GM13976 (cell line): ENCODE results near the gene ARV1.
A peak's percentile ranks its signal among the peaks of the same experiment; 100 is the strongest.

Source experiments
- DNase-seq: peaks from one replicate; pipeline ENCODE4 v3.0.0; 2012; ENCODE audit warnings: low spot score
- in situ Hi-C: fragments of 300-500 bp; cut with MboI; formaldehyde crosslinking; loops from one replicate; pipeline ENCODE4 v1.12.0; 2022; ENCODE audit warnings: low sequenced_read_pairs, mixed read lengths, inconsistent platforms; ENCODE audit not compliant: unreplicated experiment
- TF ChIP-seq, protein P1 (sequence below): IDR thresholded peaks from 2 replicates; pipeline ENCODE4 v1.5.1; 2012; ENCODE audit warnings: borderline replicate concordance, mild to moderate bottlenecking; ENCODE audit not compliant: insufficient read depth; ENCODE audit errors: extremely low read depth, missing control alignments, control extremely low read depth

The ARV1 gene

DNA sequence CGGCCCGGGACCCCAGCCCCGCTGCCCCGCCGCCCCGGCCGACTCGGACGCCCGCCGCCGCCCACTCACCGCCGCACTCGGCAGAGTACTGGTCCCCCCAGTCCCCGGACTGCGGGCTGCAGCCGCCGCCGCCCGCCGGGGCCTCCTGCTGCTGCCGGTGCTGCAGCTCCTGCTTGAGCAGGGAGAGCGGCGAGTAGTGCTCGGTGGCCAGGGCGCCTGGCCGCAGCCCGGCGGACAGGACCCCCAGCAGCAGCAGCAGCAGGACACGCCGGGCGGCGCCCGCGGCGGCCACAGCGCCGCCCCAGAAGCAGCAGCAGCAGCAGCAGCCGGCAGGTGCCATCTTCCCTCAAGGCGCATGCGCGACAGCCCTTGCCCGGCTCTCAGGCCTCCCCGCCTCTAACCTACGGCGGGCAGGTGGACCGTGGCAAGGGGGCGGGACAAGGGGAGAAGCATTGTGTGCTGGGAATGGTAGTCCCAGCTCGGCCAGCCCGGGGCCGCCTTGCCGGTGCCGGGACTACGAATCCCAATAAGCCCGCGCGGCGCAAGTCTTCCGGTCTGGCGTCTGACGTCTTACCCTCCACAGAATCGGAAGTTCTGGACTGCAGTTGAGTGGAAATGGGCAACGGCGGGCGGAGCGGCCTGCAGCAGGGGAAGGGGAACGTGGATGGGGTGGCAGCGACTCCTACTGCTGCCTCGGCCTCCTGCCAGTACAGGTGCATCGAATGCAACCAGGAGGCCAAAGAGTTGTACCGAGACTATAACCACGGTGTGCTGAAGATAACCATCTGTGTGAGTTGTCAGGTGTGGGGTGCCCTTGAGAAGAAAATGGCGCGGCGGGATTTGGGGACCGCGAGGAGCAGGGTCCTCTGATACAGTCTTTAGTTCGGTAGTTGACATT lies at the start of gene ARV1, which contains the start of gene TTC13:
Gene ARV1 (plus strand): TSS at position 604 of the 898 bp plus-strand sequence. CDS start 12 bp downstream, at position 616.
Gene TTC13 (minus strand): TSS at position 371 of the 898 bp plus-strand sequence. CDS start 31 bp downstream, at position 340.
- TF ChIP-seq, protein P1, sequence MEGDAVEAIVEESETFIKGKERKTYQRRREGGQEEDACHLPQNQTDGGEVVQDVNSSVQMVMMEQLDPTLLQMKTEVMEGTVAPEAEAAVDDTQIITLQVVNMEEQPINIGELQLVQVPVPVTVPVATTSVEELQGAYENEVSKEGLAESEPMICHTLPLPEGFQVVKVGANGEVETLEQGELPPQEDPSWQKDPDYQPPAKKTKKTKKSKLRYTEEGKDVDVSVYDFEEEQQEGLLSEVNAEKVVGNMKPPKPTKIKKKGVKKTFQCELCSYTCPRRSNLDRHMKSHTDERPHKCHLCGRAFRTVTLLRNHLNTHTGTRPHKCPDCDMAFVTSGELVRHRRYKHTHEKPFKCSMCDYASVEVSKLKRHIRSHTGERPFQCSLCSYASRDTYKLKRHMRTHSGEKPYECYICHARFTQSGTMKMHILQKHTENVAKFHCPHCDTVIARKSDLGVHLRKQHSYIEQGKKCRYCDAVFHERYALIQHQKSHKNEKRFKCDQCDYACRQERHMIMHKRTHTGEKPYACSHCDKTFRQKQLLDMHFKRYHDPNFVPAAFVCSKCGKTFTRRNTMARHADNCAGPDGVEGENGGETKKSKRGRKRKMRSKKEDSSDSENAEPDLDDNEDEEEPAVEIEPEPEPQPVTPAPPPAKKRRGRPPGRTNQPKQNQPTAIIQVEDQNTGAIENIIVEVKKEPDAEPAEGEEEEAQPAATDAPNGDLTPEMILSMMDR, result peak; percentile 61
- in situ Hi-C loops, result no loop called here
- peak; percentile 98 for DNase-seq

DNA sequence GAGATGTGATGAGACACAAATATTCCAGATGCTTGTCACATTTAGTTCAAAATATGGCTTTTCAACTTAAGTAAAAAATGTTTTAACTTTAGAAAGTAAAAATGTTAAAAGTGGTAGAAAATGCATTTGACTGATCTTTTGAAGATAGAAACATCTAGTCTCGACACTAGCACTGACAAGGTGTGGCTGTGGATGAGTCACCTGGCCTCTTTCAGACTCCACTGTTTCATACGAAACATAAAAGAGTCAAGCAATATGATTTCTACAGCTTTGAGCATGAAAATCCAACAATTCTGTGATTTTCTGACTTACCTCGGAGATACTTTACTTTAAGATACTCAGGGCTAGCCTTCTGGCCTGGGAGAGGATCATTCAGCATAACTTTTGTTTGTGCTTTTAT lies 47.9 kb upstream of the ARV1 start:
- no peak for DNase-seq
- in situ Hi-C loops, result no loop called here
- TF ChIP-seq, protein P1, result no peak

DNA sequence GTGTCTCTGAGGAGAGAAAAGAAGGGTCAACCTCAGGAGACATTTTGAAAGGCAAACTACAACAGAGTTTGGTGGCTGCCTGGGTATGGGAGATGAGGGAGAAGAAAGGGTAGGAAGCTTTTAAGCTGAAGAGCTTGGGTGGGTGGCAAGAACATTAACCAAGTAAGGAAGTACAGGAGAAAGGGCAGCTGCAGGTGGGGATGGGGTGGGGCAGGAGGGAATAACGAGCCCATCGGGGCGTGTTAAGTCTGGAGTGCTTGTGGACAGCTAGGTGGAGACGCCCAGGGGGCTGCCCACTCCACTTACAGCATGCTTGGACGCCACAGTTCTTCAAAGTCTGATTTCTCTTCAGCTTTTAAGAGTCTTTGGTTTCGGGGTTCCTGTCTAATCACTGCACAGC lies 43.0 kb upstream of the ARV1 start:
- no peak for DNase-seq
- in situ Hi-C loops, result no loop called here
- TF ChIP-seq, protein P1, result no peak

DNA sequence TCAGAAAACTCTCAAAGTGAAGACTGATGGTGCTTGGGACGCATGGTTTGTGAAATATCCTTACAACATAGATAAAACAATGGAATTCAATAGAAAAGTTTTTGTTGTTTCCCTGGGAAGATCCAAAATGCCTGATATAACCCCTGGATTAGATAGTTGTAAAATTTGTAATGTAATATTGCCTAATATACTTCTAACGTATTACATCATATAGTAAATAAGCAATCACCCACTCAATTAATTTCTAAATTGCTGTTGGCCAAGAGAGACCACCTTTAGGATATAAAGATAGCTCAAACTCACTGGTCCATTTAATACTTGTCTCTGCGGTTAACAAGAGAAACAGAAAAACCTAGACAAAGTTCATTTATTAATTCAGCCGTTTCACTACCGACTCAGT lies 42.4 kb upstream of the ARV1 start:
- no peak for DNase-seq
- in situ Hi-C loops, result no loop called here
- TF ChIP-seq, protein P1, result no peak

DNA sequence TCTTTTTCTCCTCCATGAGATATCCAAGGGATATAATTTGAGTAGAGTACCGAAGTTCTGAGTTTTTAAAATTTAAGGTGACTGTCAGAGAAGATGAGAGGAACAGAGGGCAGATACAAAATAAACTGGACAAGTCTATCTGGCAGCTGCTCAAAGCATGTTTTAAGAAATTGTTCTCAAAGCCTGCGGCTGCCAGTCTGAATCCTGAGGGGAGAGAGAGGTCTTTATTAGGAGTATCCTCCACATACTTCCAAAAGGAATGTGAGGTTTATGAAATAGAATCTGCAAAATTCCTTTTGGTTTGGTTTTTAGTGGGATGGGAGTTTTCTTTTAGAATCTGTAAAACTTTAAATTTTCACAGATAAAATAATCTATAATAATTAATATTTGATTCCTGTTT lies 41.5 kb upstream of the ARV1 start:
- no peak for DNase-seq
- TF ChIP-seq, protein P1, result no peak
- in situ Hi-C loops, result no loop called here

DNA sequence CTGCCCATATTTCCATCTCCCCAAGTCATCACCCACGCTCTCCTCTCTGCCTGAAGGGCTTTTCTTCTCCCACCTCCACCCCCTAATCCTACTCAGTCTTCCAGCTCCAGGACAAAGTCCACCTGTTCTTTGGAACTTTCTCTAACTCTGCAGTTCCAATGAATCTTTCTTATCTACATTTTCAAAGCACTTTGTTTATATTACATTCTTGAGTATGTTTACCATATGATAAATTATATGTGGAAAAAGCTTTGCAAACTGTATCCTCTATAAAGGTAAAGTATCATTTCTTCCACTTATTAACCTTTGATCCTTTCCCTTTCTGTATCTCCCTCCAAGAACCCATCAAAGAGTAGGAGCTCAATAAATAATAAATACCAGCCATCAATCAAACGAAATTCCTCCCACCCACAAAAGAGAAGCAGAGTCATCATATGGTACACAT lies 39.9 kb upstream of the ARV1 start:
- no peak for DNase-seq
- in situ Hi-C loops, result no loop called here
- TF ChIP-seq, protein P1, result no peak
